ENCODE data around the gene TOR1A. TPM values are rescaled to one million over a fixed set of nuclear protein-coding genes. Genes with fewer than 3 reads are reported as not detected.

The TOR1A gene, protein sequence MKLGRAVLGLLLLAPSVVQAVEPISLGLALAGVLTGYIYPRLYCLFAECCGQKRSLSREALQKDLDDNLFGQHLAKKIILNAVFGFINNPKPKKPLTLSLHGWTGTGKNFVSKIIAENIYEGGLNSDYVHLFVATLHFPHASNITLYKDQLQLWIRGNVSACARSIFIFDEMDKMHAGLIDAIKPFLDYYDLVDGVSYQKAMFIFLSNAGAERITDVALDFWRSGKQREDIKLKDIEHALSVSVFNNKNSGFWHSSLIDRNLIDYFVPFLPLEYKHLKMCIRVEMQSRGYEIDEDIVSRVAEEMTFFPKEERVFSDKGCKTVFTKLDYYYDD
- 12.7 and 19.2 TPM in 2 replicates for total RNA-seq

DNA sequence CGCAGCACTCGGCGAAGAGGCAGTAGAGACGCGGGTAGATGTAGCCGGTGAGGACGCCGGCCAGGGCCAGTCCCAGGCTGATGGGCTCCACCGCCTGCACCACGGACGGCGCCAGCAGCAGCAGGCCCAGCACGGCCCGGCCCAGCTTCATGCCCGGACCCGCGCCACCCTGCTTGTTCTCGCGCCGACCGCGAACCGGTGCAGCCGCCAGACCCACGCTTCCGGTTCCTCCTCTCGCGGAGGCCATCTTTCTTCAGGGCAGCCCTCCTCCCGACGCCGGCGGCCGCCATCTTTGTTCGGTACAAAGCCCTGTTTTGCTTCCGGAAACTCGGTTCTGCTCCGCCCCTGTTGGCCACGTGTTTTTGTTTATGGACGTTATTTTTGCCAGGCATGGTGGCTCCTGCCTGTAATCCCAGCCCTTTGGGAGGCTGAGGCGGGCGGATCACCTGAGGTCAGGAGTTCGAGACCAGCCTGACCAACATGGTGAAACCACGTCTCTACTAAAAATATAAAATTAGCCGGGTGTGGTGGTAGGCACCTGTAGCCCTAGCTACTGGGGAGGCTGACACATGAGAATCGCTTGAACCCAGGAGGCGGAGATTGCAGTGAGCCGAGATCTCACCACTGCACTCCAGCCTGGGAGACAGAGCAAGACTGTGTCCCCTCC, at the start of gene TOR1A:
Gene TOR1A, minus strand, starts transcription at position 202 of the 667 bp plus-strand sequence. Its CDS starts 51 bp downstream, at position 151.
- FAIRE-seq = no peak
- TF ChIP-seq CTCF (IDR thresholded peaks at IDR 0.05; ENCODE audit: insufficient read depth, low read length, severe bottlenecking) = no peak
- Histone ChIP-seq H3K4me3 (ENCODE audit: low read depth, low read length) (peak within 1 kb of the TSS; percentile 65), H3K27me3 (ENCODE audit: control insufficient read depth, insufficient read depth, low read length) (no peaks in the 10 kb centered on the region), H3K36me3 (ENCODE audit: control insufficient read depth, insufficient read depth, low read length) (peaks cover 19% of the 10 kb centered on the region)
- peak; percentile 84 for DNase-seq (ENCODE audit: low read depth)

DNA sequence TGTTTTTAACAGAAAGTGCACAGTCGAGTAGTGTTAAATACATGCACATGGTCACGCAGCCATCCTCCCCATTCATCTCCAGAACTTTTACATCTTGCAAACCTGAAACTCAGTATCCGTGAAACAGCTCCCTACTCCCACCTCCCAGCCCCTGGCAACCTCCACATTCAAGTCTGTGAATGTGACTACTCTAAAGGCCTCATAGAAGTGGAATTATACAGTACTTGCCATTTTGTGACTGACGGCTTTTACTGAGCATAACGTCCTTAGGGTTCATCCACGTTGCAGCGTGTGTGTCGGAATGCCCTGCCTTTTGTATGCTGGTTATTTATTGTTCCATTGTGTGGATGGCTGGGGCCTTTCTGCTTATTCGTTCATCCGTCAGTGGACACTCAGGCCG, 47.1 kb upstream of the TOR1A start:
- TF ChIP-seq CTCF (IDR thresholded peaks at IDR 0.05; ENCODE audit: insufficient read depth, low read length, severe bottlenecking) = no peak
- no peak for FAIRE-seq

GRCh38 chr9:129869585-129870501, 45.9 kb upstream of the TOR1A start:
- peaks cover 10% of the 10 kb centered on the region for H3K36me3 ChIP-seq (ENCODE audit: control insufficient read depth, insufficient read depth, low read length)
- TF ChIP-seq CTCF (IDR thresholded peaks at IDR 0.05; ENCODE audit: insufficient read depth, low read length, severe bottlenecking) = no peak
- DNase-seq (ENCODE audit: low read depth) = no peak
- no peak overlapping the region for H3K4me3 ChIP-seq (ENCODE audit: low read depth, low read length)
- FAIRE-seq = no peak
- H3K27me3 ChIP-seq (ENCODE audit: control insufficient read depth, insufficient read depth, low read length) = no peaks in the 10 kb centered on the region

More for the DNA sequence above, 47.1 kb upstream of the TOR1A start:
- DNase-seq (ENCODE audit: low read depth) = no peak
- Histone ChIP-seq H3K4me3 (ENCODE audit: low read depth, low read length) (no peak overlapping the region), H3K27me3 (ENCODE audit: control insufficient read depth, insufficient read depth, low read length) (no peaks in the 10 kb centered on the region), H3K36me3 (ENCODE audit: control insufficient read depth, insufficient read depth, low read length) (peaks cover 19% of the 10 kb centered on the region)

- Histone ChIP-seq H3K36me3 (ENCODE audit: control insufficient read depth, insufficient read depth, low read length) (peaks cover 5% of the 10 kb centered on the region), H3K27me3 (ENCODE audit: control insufficient read depth, insufficient read depth, low read length) (no peaks in the 10 kb centered on the region), H3K4me3 (ENCODE audit: low read depth, low read length) (no peak overlapping the region)
- peak; percentile 18 for DNase-seq (ENCODE audit: low read depth)
- no peak for FAIRE-seq
- no peak for TF ChIP-seq CTCF (IDR thresholded peaks at IDR 0.05; ENCODE audit: insufficient read depth, low read length, severe bottlenecking)
Observed at GRCh38 chr9:129868872-129869486, 45.0 kb upstream of the TOR1A start.

DNA sequence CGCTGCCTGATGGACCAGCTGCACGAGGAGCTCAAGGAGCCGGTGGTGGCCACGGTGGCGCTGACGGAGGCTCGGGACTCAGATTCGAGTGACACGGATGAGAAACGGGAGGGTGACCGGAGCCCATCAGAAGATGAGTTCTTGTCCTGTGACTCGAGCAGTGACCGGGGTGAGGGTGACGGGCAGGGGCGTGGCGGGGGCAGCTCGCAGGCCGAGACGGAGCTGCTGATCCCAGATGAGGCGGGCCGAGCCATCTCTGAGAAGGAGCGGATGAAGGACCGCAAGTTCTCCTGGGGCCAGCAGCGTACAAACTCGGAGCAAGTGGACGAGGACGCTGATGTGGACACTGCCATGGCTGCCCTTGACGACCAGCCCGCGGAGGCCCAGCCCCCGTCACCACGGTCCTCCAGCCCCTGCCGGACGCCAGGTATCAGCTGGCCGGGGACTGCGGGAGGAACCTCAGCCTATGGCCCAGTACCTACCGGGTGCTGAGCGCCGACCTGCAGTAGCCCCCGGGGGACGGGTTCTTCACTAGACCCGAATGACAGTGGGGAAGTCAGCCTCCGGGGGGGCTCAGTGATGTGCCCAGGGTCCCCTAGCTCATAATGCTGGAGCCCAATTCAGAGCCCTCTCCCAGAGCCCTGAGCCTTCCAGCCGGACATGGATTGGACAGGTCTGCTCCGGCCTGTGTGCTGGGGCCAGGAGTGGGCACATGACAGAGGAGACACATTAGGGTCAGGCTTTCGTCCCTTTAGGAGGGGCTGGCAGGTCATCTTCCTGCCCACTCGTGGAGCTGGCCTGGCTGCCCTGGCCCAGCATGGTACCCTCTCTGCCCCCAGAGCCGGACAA, 44.3 kb upstream of the TOR1A start:
- Histone ChIP-seq H3K4me3 (ENCODE audit: low read depth, low read length) (no peak overlapping the region), H3K27me3 (ENCODE audit: control insufficient read depth, insufficient read depth, low read length) (no peaks in the 10 kb centered on the region), H3K36me3 (ENCODE audit: control insufficient read depth, insufficient read depth, low read length) (peaks cover 5% of the 10 kb centered on the region)
- no peak for TF ChIP-seq CTCF (IDR thresholded peaks at IDR 0.05; ENCODE audit: insufficient read depth, low read length, severe bottlenecking)
- DNase-seq (ENCODE audit: low read depth) (no peak), FAIRE-seq (no peak)
